Mucosa of stomach (tissue), 1 donor: ENCODE measurements around the gene PTPN18.

Experiments used
- H3K27me3 ChIP-seq: one replicate; pipeline ENCODE4 v1.7.0; 2013; ENCODE audit warnings: mild to moderate bottlenecking, low read length; ENCODE audit not compliant: control insufficient read depth, insufficient read depth
- H3K36me3 ChIP-seq: one replicate; pipeline ENCODE4 v1.7.0; 2013; ENCODE audit warnings: low read length; ENCODE audit not compliant: control insufficient read depth, insufficient read depth
- H3K4me1 ChIP-seq: one replicate; pipeline ENCODE4 v1.7.0; 2013; ENCODE audit warnings: mild to moderate bottlenecking, low read length; ENCODE audit not compliant: control insufficient read depth, insufficient read depth
- H3K4me3 ChIP-seq: one replicate; pipeline ENCODE4 v1.7.0; 2013; ENCODE audit warnings: low read length
- H3K9ac ChIP-seq: one replicate; pipeline ENCODE4 v1.7.0; 2013; ENCODE audit warnings: mild to moderate bottlenecking, low read length, moderate library complexity
- H3K9me3 ChIP-seq: one replicate; pipeline ENCODE4 v1.7.0; 2013; ENCODE audit warnings: mild to moderate bottlenecking, low read length, moderate library complexity; ENCODE audit not compliant: control insufficient read depth
- donor health status: Pancreatic carcinoma.

Gene PTPN18, protein sequence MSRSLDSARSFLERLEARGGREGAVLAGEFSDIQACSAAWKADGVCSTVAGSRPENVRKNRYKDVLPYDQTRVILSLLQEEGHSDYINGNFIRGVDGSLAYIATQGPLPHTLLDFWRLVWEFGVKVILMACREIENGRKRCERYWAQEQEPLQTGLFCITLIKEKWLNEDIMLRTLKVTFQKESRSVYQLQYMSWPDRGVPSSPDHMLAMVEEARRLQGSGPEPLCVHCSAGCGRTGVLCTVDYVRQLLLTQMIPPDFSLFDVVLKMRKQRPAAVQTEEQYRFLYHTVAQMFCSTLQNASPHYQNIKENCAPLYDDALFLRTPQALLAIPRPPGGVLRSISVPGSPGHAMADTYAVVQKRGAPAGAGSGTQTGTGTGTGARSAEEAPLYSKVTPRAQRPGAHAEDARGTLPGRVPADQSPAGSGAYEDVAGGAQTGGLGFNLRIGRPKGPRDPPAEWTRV

GRCh38 chr2:130355578-130356431 lies at the start of gene PTPN18:
Gene PTPN18 (plus strand): TSS chr2:130356056. CDS start chr2:130356108, 52 bp downstream.
- H3K4me1 ChIP-seq = peaks cover 17% of the 10 kb centered on the region

GRCh38 chr2:130307850-130308249 lies 48.0 kb upstream of the PTPN18 start:
- no peaks in the 10 kb centered on the region for H3K9me3 ChIP-seq
- no peaks in the 10 kb centered on the region for H3K36me3 ChIP-seq
- no peaks in the 10 kb centered on the region for H3K4me1 ChIP-seq
- no peak overlapping the region for H3K9ac ChIP-seq
- no peaks in the 10 kb centered on the region for H3K27me3 ChIP-seq
- no peak overlapping the region for H3K4me3 ChIP-seq

More at GRCh38 chr2:130355578-130356431, at the start of gene PTPN18:
- Histone ChIP-seq H3K36me3 (no peaks in the 10 kb centered on the region), H3K9ac (peak within 1 kb of the TSS; percentile 88), H3K27me3 (no peaks in the 10 kb centered on the region), H3K9me3 (no peaks in the 10 kb centered on the region), H3K4me3 (peak within 1 kb of the TSS; percentile 63)

GRCh38 chr2:130310881-130311280 lies 45.0 kb upstream of the PTPN18 start:
- Histone ChIP-seq H3K27me3 (no peaks in the 10 kb centered on the region), H3K4me1 (no peaks in the 10 kb centered on the region), H3K4me3 (no peak overlapping the region)

GRCh38 chr2:130313812-130314334 lies 42.0 kb upstream of the PTPN18 start:
- no peak overlapping the region for H3K9ac ChIP-seq
- H3K4me1 ChIP-seq = no peaks in the 10 kb centered on the region
- H3K36me3 ChIP-seq = no peaks in the 10 kb centered on the region
- no peaks in the 10 kb centered on the region for H3K9me3 ChIP-seq
- H3K4me3 ChIP-seq = no peak overlapping the region
- H3K27me3 ChIP-seq = no peaks in the 10 kb centered on the region

More at GRCh38 chr2:130310881-130311280, 45.0 kb upstream of the PTPN18 start:
- Histone ChIP-seq H3K9me3 (no peaks in the 10 kb centered on the region), H3K36me3 (no peaks in the 10 kb centered on the region), H3K9ac (no peak overlapping the region)

GRCh38 chr2:130314377-130314776 lies 41.5 kb upstream of the PTPN18 start:
- Histone ChIP-seq H3K9ac (no peak overlapping the region), H3K9me3 (no peaks in the 10 kb centered on the region), H3K36me3 (no peaks in the 10 kb centered on the region), H3K27me3 (no peaks in the 10 kb centered on the region), H3K4me3 (no peak overlapping the region), H3K4me1 (no peaks in the 10 kb centered on the region)

- H3K4me1 ChIP-seq = no peaks in the 10 kb centered on the region
- no peak overlapping the region for H3K9ac ChIP-seq
- H3K27me3 ChIP-seq = no peaks in the 10 kb centered on the region
- no peaks in the 10 kb centered on the region for H3K9me3 ChIP-seq
- H3K4me3 ChIP-seq = no peak overlapping the region
- H3K36me3 ChIP-seq = no peaks in the 10 kb centered on the region
These were observed 39.3 kb upstream of the PTPN18 start for GRCh38 chr2:130316596-130316995.

DNA sequence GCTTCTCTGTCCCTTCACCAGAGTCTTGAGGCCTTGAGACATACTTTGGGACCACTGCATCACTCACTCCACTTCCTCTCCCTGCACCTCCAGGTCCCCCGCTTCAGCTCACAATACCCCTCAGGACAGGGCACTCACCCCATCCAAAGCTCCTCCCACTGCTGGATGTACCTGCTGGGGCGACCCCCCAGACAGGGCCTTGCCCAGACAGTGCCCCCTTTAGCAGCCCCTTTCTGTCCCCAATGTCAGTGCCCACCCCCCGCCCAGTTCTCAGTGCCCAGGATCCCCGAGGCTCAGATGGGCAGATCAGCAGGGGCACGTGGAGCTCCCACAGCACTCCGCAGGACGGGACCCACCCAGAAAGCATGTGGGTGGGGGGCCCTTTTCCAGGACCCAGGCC lies 37.0 kb upstream of the PTPN18 start:
- no peak overlapping the region for H3K4me3 ChIP-seq
- H3K9me3 ChIP-seq = no peaks in the 10 kb centered on the region
- H3K27me3 ChIP-seq = no peaks in the 10 kb centered on the region
- H3K4me1 ChIP-seq = no peaks in the 10 kb centered on the region
- H3K9ac ChIP-seq = no peak overlapping the region
- H3K36me3 ChIP-seq = no peaks in the 10 kb centered on the region

DNA sequence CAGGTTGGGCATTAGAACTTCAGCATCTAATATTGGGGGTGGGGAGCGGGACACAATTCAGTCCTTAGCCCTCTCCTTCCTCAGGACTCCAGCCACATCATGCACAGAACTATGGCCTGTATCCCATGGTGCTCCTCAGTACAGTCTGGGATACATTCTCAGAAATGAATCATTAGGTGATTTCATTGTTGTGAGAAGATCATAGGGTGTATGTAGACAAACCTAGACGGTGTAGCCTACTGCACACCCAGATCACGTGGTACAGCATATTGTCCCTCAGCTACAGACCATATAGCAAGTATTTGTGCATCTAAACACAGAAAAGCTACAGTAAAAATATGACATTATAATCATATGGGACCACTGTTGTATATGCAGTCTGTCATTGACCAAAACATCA lies 36.3 kb upstream of the PTPN18 start:
- H3K36me3 ChIP-seq = no peaks in the 10 kb centered on the region
- H3K4me3 ChIP-seq = no peak overlapping the region
- no peaks in the 10 kb centered on the region for H3K9me3 ChIP-seq
- no peaks in the 10 kb centered on the region for H3K27me3 ChIP-seq
- H3K9ac ChIP-seq = no peak overlapping the region
- H3K4me1 ChIP-seq = no peaks in the 10 kb centered on the region

DNA sequence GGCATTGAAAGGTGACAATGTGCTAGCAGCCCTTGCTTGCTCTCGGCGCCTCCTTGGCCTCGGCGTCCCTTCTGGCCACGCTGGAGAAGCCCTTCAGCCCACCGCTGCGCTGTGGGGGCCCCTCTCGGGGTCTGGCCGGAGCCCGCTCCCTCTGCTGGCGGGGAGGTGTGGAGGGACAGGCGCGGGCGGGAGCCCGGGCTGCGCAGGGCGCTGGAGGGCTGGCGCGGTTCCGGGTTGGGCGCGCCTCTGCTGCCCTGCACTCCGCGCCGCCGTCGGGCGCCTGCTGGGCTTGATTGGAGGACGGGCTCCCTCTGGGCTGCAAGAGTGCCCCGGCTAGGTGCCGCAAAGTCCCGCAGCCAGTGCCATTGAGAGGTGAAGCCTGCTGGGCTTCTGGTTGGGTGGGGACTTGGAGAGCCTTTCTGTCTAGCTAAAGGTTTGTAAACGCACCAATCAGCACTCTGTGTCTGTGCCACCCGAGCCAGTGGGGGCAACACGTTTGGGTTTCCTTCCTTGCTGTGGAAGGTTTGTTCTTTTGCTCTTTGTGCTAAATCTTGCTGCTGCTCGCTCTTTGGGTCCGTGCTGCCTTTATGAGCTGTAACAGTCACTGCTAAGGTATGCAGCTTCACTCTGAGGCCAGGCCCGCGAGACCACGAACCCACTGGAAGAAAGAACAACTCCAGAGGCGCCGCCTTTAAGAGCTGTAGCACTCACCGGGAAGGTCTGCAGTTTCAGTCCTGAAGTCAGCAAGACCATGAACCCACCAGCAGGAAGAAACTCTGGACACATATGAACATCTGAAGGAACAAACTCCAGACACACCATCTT lies 27.9 kb upstream of the PTPN18 start:
- Histone ChIP-seq H3K9me3 (no peaks in the 10 kb centered on the region), H3K4me1 (no peaks in the 10 kb centered on the region), H3K9ac (no peak overlapping the region), H3K36me3 (no peaks in the 10 kb centered on the region), H3K27me3 (no peaks in the 10 kb centered on the region), H3K4me3 (no peak overlapping the region)

DNA sequence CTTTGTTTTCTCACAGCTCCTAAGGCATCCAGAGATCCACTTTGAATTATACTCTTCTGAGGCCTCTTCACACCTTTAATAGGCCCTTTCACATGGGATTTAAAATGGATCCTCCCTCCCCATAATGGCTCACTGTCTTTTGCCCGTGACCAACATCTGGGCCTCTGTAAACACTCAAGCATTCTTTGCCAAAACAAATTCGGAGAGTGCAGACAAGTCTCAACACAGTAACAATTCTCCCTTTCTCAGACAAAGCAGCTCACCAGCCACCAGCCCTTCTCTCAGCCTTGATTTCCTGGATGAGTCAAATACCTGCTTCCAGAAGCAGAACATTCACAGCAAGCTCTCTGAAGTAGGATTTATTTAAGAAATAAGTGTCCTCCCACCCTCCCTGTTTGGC lies 27.1 kb upstream of the PTPN18 start:
- Histone ChIP-seq H3K36me3 (no peaks in the 10 kb centered on the region), H3K4me1 (no peaks in the 10 kb centered on the region), H3K9ac (no peak overlapping the region), H3K4me3 (no peak overlapping the region), H3K9me3 (no peaks in the 10 kb centered on the region), H3K27me3 (no peaks in the 10 kb centered on the region)

GRCh38 chr2:130332271-130333073 lies 23.4 kb upstream of the PTPN18 start:
- Histone ChIP-seq H3K9me3 (no peaks in the 10 kb centered on the region), H3K9ac (no peak overlapping the region), H3K4me3 (no peak overlapping the region), H3K27me3 (no peaks in the 10 kb centered on the region), H3K36me3 (no peaks in the 10 kb centered on the region), H3K4me1 (peaks cover 4% of the 10 kb centered on the region)
